ENCODE results near the gene VWA5B2.

The VWA5B2 gene

GRCh38 chr3:184230081-184230602, 757 bp downstream of the VWA5B2 start:
- Histone ChIP-seq H3K27me3 (ENCODE audit: low read depth, low read length) (peaks cover 19% of the 10 kb centered on the region), H3K4me3 (ENCODE audit: low read length) (peak overlapping the region; percentile 83), H4K20me1 (ENCODE audit: insufficient read depth, low read length) (no peaks in the 10 kb centered on the region)

GRCh38 chr3:184230603-184231528, 1.5 kb downstream of the VWA5B2 start:
- TF ChIP-seq, protein P1, sequence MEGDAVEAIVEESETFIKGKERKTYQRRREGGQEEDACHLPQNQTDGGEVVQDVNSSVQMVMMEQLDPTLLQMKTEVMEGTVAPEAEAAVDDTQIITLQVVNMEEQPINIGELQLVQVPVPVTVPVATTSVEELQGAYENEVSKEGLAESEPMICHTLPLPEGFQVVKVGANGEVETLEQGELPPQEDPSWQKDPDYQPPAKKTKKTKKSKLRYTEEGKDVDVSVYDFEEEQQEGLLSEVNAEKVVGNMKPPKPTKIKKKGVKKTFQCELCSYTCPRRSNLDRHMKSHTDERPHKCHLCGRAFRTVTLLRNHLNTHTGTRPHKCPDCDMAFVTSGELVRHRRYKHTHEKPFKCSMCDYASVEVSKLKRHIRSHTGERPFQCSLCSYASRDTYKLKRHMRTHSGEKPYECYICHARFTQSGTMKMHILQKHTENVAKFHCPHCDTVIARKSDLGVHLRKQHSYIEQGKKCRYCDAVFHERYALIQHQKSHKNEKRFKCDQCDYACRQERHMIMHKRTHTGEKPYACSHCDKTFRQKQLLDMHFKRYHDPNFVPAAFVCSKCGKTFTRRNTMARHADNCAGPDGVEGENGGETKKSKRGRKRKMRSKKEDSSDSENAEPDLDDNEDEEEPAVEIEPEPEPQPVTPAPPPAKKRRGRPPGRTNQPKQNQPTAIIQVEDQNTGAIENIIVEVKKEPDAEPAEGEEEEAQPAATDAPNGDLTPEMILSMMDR (IDR thresholded peaks at IDR 0.05; ENCODE audit: low read depth, low read length): no peak
- TF ChIP-seq EZH2phosphoT487 (IDR thresholded peaks at IDR 0.05; ENCODE audit: low read depth): no peak
- H3K4me2 ChIP-seq (ENCODE audit: low read length): no peak overlapping the region
- H4K20me1 ChIP-seq (ENCODE audit: insufficient read depth, low read length): no peaks in the 10 kb centered on the region
- no peak overlapping the region for H2AFZ ChIP-seq (ENCODE audit: low read depth, low read length)
- 0 out of 2 replicates have a peak, but pooled peaks cover 2% of the 10 kb centered on the region for H3K4me1 ChIP-seq (ENCODE audit: low read length)
- H3K79me2 ChIP-seq (ENCODE audit: low read length): no peaks in the 10 kb centered on the region
- H3K27ac ChIP-seq (ENCODE audit: low read length): no peak overlapping the region
- H3K27me3 ChIP-seq (ENCODE audit: low read depth, low read length): peaks cover 19% of the 10 kb centered on the region
- no peaks in the 10 kb centered on the region for H3K9me3 ChIP-seq (ENCODE audit: insufficient read depth, low read length)
- H3K4me3 ChIP-seq (ENCODE audit: low read length): no peak overlapping the region
- H3K9ac ChIP-seq (ENCODE audit: low read length): no peak overlapping the region
- no peaks in the 10 kb centered on the region for H3K36me3 ChIP-seq (replicated peaks; ENCODE audit: low read depth, low read length)

More at GRCh38 chr3:184230081-184230602, 757 bp downstream of the VWA5B2 start:
- TF ChIP-seq EZH2phosphoT487 (IDR thresholded peaks at IDR 0.05; ENCODE audit: low read depth): no peak
- TF ChIP-seq, protein P1 (IDR thresholded peaks at IDR 0.05; ENCODE audit: low read depth, low read length): no peak
- Histone ChIP-seq H3K9me3 (ENCODE audit: insufficient read depth, low read length) (no peaks in the 10 kb centered on the region), H3K4me2 (ENCODE audit: low read length) (peak overlapping the region; percentile 76), H3K9ac (ENCODE audit: low read length) (peak overlapping the region; percentile 43; the same call in 1 of the 2 replicates), H2AFZ (ENCODE audit: low read depth, low read length) (peak overlapping the region; percentile 37), H3K36me3 (replicated peaks; ENCODE audit: low read depth, low read length) (no peaks in the 10 kb centered on the region), H3K4me1 (ENCODE audit: low read length) (0 out of 2 replicates have a peak, but pooled peaks cover 2% of the 10 kb centered on the region), H3K79me2 (ENCODE audit: low read length) (no peaks in the 10 kb centered on the region), H3K27ac (ENCODE audit: low read length) (no peak overlapping the region)

DNA sequence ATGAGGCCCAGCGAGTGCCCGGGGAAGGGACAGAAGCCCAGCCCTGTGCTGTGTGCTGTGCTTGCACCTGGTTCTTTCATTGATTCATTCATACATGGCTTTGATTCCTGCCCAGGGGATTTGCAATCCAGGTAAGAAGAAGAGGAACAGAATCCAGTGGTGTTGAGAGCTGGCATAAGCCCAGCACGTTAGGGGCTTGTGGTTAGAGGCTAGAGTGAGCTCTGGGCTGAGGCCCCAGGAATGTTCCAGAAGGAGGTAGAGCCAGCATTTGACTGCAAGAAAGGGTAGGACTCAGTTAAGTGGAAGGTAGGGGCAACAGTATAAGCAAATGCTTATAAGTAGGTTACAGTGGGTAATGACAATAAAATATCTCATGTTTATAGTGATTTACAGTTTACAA, 2.3 kb downstream of the VWA5B2 start:
- no peaks in the 10 kb centered on the region for H3K36me3 ChIP-seq (replicated peaks; ENCODE audit: low read depth, low read length)
- H3K79me2 ChIP-seq (ENCODE audit: low read length): no peaks in the 10 kb centered on the region
- H2AFZ ChIP-seq (ENCODE audit: low read depth, low read length): no peak overlapping the region
- H3K4me3 ChIP-seq (ENCODE audit: low read length): no peak overlapping the region
- no peaks in the 10 kb centered on the region for H4K20me1 ChIP-seq (ENCODE audit: insufficient read depth, low read length)
- no peak overlapping the region for H3K27ac ChIP-seq (ENCODE audit: low read length)
- H3K4me1 ChIP-seq (ENCODE audit: low read length): 0 out of 2 replicates have a peak, but pooled peaks cover 2% of the 10 kb centered on the region
- H3K4me2 ChIP-seq (ENCODE audit: low read length): no peak overlapping the region
- no peak overlapping the region for H3K9ac ChIP-seq (ENCODE audit: low read length)
- no peaks in the 10 kb centered on the region for H3K9me3 ChIP-seq (ENCODE audit: insufficient read depth, low read length)
- TF ChIP-seq, protein P1 (IDR thresholded peaks at IDR 0.05; ENCODE audit: low read depth, low read length): no peak
- TF ChIP-seq EZH2phosphoT487 (IDR thresholded peaks at IDR 0.05; ENCODE audit: low read depth): no peak
- peaks cover 16% of the 10 kb centered on the region for H3K27me3 ChIP-seq (ENCODE audit: low read depth, low read length)
